Activated CD4-positive, alpha-beta T cell treated with anti-CD3 and anti-CD28 coated beads, Interleukin-2, amount 50 U/mL, for 4 hours (primary cell): Measurements from ENCODE around the gene SYTL5.
"Not testable (repeated sequence)": the region's sequence is repeated elsewhere in the genome, so short reads cannot be mapped to it uniquely, and the experiment has no call there.

ENCODE experiments used
- DNase-seq, 2 experiments: peaks; one replicate each; pipeline ENCODE4 v3.0.0-alpha.2; 2020

SYTL5 gene

GRCh38 chrX:38006291-38006690, at the start of gene SYTL5:
Gene SYTL5 (plus strand): TSS chrX:38006553. CDS start chrX:38033890, 27,337 bp downstream.
- DNase-seq = no peak

- DNase-seq = no peak
Observed at GRCh38 chrX:37958525-37959211, 47.7 kb upstream of the SYTL5 start.

- no peak for DNase-seq
Observed at GRCh38 chrX:37959212-37960021, 46.9 kb upstream of the SYTL5 start.

GRCh38 chrX:37961118-37961517, 45.2 kb upstream of the SYTL5 start:
- no peak for DNase-seq

- no peak for DNase-seq
Observed at GRCh38 chrX:37967714-37968113, 38.6 kb upstream of the SYTL5 start.

- no peak for DNase-seq
Observed at GRCh38 chrX:37975421-37975820, 30.9 kb upstream of the SYTL5 start.

GRCh38 chrX:37976153-37976552, 30.2 kb upstream of the SYTL5 start:
- DNase-seq = no peak

- DNase-seq = no peak
Observed at GRCh38 chrX:37984880-37985279, 21.5 kb upstream of the SYTL5 start.

- DNase-seq = no peak
Observed at GRCh38 chrX:37986893-37987292, 19.5 kb upstream of the SYTL5 start.

GRCh38 chrX:37989304-37989703, 17.0 kb upstream of the SYTL5 start:
- no peak for DNase-seq

- not testable (repeated sequence) for DNase-seq
Observed at GRCh38 chrX:37991303-37991702, 15.1 kb upstream of the SYTL5 start.

- DNase-seq = no peak
Observed at GRCh38 chrX:37993176-37993575, 13.2 kb upstream of the SYTL5 start.

- no peak for DNase-seq
Observed at GRCh38 chrX:37993837-37994619, 12.3 kb upstream of the SYTL5 start.

- DNase-seq = no peak
Observed at GRCh38 chrX:37995428-37995827, 10.9 kb upstream of the SYTL5 start.

- DNase-seq = no peak
Observed at GRCh38 chrX:37997096-37997495, 9.3 kb upstream of the SYTL5 start.

- DNase-seq = no peak
Observed at GRCh38 chrX:37998586-37999262, 7.6 kb upstream of the SYTL5 start.

GRCh38 chrX:38000706-38001105, 5.6 kb upstream of the SYTL5 start:
- no peak for DNase-seq

- no peak for DNase-seq
Observed at GRCh38 chrX:38004046-38004445, 2.3 kb upstream of the SYTL5 start.

- no peak for DNase-seq
Observed at GRCh38 chrX:38006778-38007177, 425 bp downstream of the SYTL5 start.

GRCh38 chrX:38008658-38009057, 2.3 kb downstream of the SYTL5 start:
- DNase-seq = no peak

- DNase-seq = no peak
Observed at GRCh38 chrX:38009641-38010040, 3.3 kb downstream of the SYTL5 start.

- DNase-seq = no peak
Observed at GRCh38 chrX:38018766-38019425, 12.5 kb downstream of the SYTL5 start.
